ENCODE results near the gene ASIC5. TPM values are rescaled to one million over a fixed set of nuclear protein-coding genes. Genes with fewer than 3 reads are reported as not detected.
A peak's percentile ranks its signal among the peaks of the same experiment; 100 is the strongest.

ASIC5 gene
- total RNA-seq, 1 experiment from 2014 or later = not detected

DNA sequence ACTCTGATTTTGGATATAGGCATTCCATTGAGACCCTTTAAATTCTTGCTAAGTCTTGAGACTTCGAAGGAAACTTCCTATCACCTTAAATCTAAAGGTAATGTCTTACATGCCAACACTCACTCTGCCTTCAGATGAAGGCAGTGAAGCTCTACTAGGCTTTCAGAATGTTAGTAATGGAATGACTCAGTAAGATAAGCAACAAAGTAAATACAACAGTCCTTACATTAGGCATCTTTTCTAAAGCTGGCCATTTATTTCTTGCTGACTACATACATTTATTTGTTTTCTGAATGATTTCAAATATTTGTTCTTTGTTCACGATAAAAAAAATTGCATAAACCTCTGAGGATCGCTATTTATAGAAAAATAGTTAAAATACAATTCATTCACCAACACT lies 43.5 kb downstream of the ASIC5 start:
- peaks cover 49% of the 10 kb centered on the region for H3K4me1 Mint-ChIP-seq (ENCODE audit: low read depth, unreplicated experiment)
- H3K27ac Mint-ChIP-seq (ENCODE audit: unreplicated experiment) = peak overlapping the region; percentile 64
- ChIA-PET POLR2A (no interaction called here), CTCF (interaction anchor here (0.6 kb wide), 1 partner anchor 12 kb away, joined by 3 read pairs; no protein-coding TSS in a partner anchor)
- peaks cover 36% of the 10 kb centered on the region for H3K9me3 Mint-ChIP-seq (ENCODE audit: unreplicated experiment)
- intact Hi-C loops (cut with micrococcal nuclease; ENCODE audit: unreplicated experiment) = loop anchor here (1.0 kb wide), 1 partner anchor 12 kb away; no protein-coding TSS in a partner anchor
- Histone ChIP-seq H3K9me3 (no peaks in the 10 kb centered on the region; the same call in 1 of the 2 replicates), H3K4me1 (peaks cover 40% of the 10 kb centered on the region), H3K36me3 (ENCODE audit: control insufficient read depth, insufficient read depth, low read length) (no peaks in the 10 kb centered on the region), H3K4me3 (ENCODE audit: low read depth, low read length) (no peak overlapping the region), H3K27me3 (replicated peaks; ENCODE audit: control insufficient read depth, insufficient read depth, low read length) (no peaks in the 10 kb centered on the region)
- TF ChIP-seq, protein P1, sequence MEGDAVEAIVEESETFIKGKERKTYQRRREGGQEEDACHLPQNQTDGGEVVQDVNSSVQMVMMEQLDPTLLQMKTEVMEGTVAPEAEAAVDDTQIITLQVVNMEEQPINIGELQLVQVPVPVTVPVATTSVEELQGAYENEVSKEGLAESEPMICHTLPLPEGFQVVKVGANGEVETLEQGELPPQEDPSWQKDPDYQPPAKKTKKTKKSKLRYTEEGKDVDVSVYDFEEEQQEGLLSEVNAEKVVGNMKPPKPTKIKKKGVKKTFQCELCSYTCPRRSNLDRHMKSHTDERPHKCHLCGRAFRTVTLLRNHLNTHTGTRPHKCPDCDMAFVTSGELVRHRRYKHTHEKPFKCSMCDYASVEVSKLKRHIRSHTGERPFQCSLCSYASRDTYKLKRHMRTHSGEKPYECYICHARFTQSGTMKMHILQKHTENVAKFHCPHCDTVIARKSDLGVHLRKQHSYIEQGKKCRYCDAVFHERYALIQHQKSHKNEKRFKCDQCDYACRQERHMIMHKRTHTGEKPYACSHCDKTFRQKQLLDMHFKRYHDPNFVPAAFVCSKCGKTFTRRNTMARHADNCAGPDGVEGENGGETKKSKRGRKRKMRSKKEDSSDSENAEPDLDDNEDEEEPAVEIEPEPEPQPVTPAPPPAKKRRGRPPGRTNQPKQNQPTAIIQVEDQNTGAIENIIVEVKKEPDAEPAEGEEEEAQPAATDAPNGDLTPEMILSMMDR (IDR thresholded peaks at IDR 0.05; ENCODE audit: insufficient read depth in 1 of 2, low read depth in 1 of 2, low read length in 1 of 2, severe bottlenecking in 1 of 2, unreplicated experiment in 1 of 2) = no peak
- peak overlapping the region; percentile 23 for H3K4me3 Mint-ChIP-seq (ENCODE audit: unreplicated experiment)
- no peaks in the 10 kb centered on the region for H3K27me3 Mint-ChIP-seq (ENCODE audit: insufficient read depth, unreplicated experiment)
- H3K36me3 Mint-ChIP-seq (ENCODE audit: insufficient read depth, unreplicated experiment) = no peaks in the 10 kb centered on the region
- DNase-seq = no peak
- no TSS peak for BruUV-seq (replicated peaks)

DNA sequence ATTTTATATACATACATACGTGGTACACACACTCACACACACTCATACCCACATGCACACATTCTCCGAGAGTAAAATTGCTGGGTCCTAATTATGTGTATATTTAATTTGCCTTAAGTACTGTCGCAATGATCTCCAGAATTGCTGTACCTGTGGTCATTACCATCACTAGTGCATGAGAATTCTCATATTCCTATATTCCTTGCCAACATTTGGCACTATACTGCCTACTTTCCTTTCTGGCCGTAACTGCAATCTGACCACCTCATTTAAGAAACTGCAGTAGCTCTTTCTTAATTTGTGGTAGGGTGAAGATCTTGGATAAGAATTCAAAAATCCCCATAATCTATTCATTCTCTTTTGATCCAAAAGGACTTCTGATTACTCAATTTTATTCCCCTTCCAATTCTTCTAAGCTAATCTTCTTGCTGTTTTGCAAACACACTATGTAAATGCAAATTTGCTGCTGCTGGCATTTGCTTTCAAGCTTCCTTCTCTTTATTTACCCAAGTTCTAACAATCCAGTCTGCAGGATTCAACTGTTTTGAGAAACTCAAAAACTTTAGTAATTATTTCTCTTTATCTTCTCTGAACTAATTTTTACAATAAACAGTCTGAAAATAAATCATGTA lies 45.1 kb downstream of the ASIC5 start:
- TF ChIP-seq, protein P1 (IDR thresholded peaks at IDR 0.05; ENCODE audit: insufficient read depth in 1 of 2, low read depth in 1 of 2, low read length in 1 of 2, severe bottlenecking in 1 of 2, unreplicated experiment in 1 of 2) = no peak
- Mint-ChIP-seq H3K36me3 (ENCODE audit: insufficient read depth, unreplicated experiment) (no peaks in the 10 kb centered on the region), H3K27me3 (ENCODE audit: insufficient read depth, unreplicated experiment) (no peaks in the 10 kb centered on the region), H3K27ac (ENCODE audit: unreplicated experiment) (peak overlapping the region; percentile 57), H3K4me3 (ENCODE audit: unreplicated experiment) (no peak overlapping the region), H3K4me1 (ENCODE audit: low read depth, unreplicated experiment) (peaks cover 34% of the 10 kb centered on the region), H3K9me3 (ENCODE audit: unreplicated experiment) (peaks cover 20% of the 10 kb centered on the region)
- no peak for DNase-seq
- POLR2A ChIA-PET = no interaction called here
- no peaks in the 10 kb centered on the region; the same call in 1 of the 2 replicates for H3K9me3 ChIP-seq
- no peaks in the 10 kb centered on the region for H3K27me3 ChIP-seq (replicated peaks; ENCODE audit: control insufficient read depth, insufficient read depth, low read length)
- H3K4me1 ChIP-seq = peaks cover 26% of the 10 kb centered on the region
- no TSS peak for BruUV-seq (replicated peaks)
- no peak overlapping the region for H3K4me3 ChIP-seq (ENCODE audit: low read depth, low read length)
- intact Hi-C loops (cut with micrococcal nuclease; ENCODE audit: unreplicated experiment) = no loop called here
- CTCF ChIA-PET = no interaction called here
- no peaks in the 10 kb centered on the region for H3K36me3 ChIP-seq (ENCODE audit: control insufficient read depth, insufficient read depth, low read length)

DNA sequence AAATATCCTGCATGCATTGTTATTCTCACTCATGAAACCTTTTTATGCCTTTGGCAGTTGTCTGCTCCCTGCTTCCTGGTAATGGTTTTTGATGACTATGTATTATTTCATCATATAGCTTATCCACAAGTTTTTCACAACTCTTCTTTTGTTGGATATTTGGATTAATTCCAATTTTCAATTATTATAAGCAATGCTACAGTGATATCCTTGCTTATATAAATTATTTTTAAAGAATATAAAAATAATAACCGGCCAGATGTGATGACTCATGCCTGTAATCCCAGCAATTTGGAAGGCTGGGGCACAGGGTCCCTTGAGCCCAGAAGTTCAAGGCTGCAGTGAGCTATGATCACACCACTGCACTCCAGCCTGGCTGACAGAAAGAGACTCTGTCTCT lies 47.0 kb downstream of the ASIC5 start:
- Histone ChIP-seq H3K4me1 (peaks cover 18% of the 10 kb centered on the region), H3K27me3 (replicated peaks; ENCODE audit: control insufficient read depth, insufficient read depth, low read length) (no peaks in the 10 kb centered on the region), H3K4me3 (ENCODE audit: low read depth, low read length) (no peak overlapping the region), H3K9me3 (no peaks in the 10 kb centered on the region; the same call in 1 of the 2 replicates), H3K36me3 (ENCODE audit: control insufficient read depth, insufficient read depth, low read length) (no peaks in the 10 kb centered on the region)
- no peak overlapping the region for H3K4me3 Mint-ChIP-seq (ENCODE audit: unreplicated experiment)
- peaks cover 26% of the 10 kb centered on the region for H3K4me1 Mint-ChIP-seq (ENCODE audit: low read depth, unreplicated experiment)
- CTCF ChIA-PET = no interaction called here
- no TSS peak for BruUV-seq (replicated peaks)
- POLR2A ChIA-PET = no interaction called here
- no peak for DNase-seq
- intact Hi-C loops (cut with micrococcal nuclease; ENCODE audit: unreplicated experiment) = no loop called here
- no peaks in the 10 kb centered on the region for H3K36me3 Mint-ChIP-seq (ENCODE audit: insufficient read depth, unreplicated experiment)
- H3K27ac Mint-ChIP-seq (ENCODE audit: unreplicated experiment) = no peak overlapping the region
- H3K9me3 Mint-ChIP-seq (ENCODE audit: unreplicated experiment) = peaks cover 10% of the 10 kb centered on the region
- TF ChIP-seq, protein P1 (IDR thresholded peaks at IDR 0.05; ENCODE audit: insufficient read depth in 1 of 2, low read depth in 1 of 2, low read length in 1 of 2, severe bottlenecking in 1 of 2, unreplicated experiment in 1 of 2) = no peak
- no peaks in the 10 kb centered on the region for H3K27me3 Mint-ChIP-seq (ENCODE audit: insufficient read depth, unreplicated experiment)

Measured in Caco-2 (cell line).